A549 (cell line): ENCODE results near the gene RSF1. TPM values are rescaled to one million over a fixed set of nuclear protein-coding genes. Genes with fewer than 3 reads are reported as not detected.
"Not testable (repeated sequence)": the region's sequence is repeated elsewhere in the genome, so short reads cannot be mapped to it uniquely, and the experiment has no call there.

Source experiments
- ATAC-seq, 2 experiments: fragments of 200-7000 bp in 1 of 2; fragments of >200 bp in 1 of 2; cut with Nextera tagmentation in 1 of 2; cut with Tn5 transposase in 1 of 2; 3 replicates each; pipeline versions ENCODE4 v1.8.0 to v1.9.1; 2018 to 2020; ENCODE audit warnings: mild to moderate bottlenecking in 1 of 2, moderate library complexity in 1 of 2
- CTCF ChIA-PET: fragments of 300-600 bp; sonication (Branson Sonifier 250); formaldehyde crosslinking; extraction: SDS; loops from one replicate; lab custom pipeline; 2021; ENCODE audit warnings: antibody characterized with exemption, inconsistent platforms; lab: Yijun Ruan, JAX
- POLR2A ChIA-PET: fragments of 350-600 bp; formaldehyde crosslinking; extraction: SDS; loops from one replicate; lab custom pipeline; 2021; ENCODE audit warnings: antibody characterized with exemption, inconsistent platforms; lab: Yijun Ruan, JAX
- DNase-seq, 2 experiments: peaks; one replicate each; pipeline versions ENCODE4 v3.0.0 to v3.0.0-alpha.2; 2011 to 2016; ENCODE audit warnings: low read depth in 1 of 2, low spot score in 1 of 2
- FAIRE-seq: peaks from 2 replicates; lab custom pipeline; 2011; peaks lifted over from hg19 to GRCh38; lab: Jason Lieb, UNC
- H3K27ac ChIP-seq, 2 experiments: fragments of >200 bp; sonication (Bioruptor Twin); formaldehyde crosslinking; 3 replicates each; pipeline ENCODE4 v1.5.1; 2016 to 2017
- H3K4me1 ChIP-seq: fragments of >200 bp; sonication (Bioruptor Twin); formaldehyde crosslinking; 3 replicates; pipeline ENCODE4 v1.6.1; 2016
- H3K4me2 ChIP-seq: fragments of >200 bp; sonication (Bioruptor Twin); formaldehyde crosslinking; 3 replicates; pipeline ENCODE4 v1.6.1; 2016
- H3K4me3 ChIP-seq: fragments of >200 bp; sonication (Bioruptor Twin); formaldehyde crosslinking; 3 replicates; pipeline ENCODE4 v1.5.1; 2016
- H3K9me3 ChIP-seq: fragments of >200 bp; sonication (Bioruptor Twin); formaldehyde crosslinking; 3 replicates; pipeline ENCODE4 v1.6.1; 2016
- BCL3 ChIP-seq: fragments of >200 bp; sonication (Bioruptor Twin); formaldehyde crosslinking; IDR thresholded peaks from 3 replicates; pipeline ENCODE4 v1.6.1; 2016
- BHLHE40 ChIP-seq: IDR thresholded peaks from 2 replicates; pipeline ENCODE4 v1.6.1; 2012; ENCODE audit warnings: low read depth, low read length, inconsistent platforms
- CTCF ChIP-seq: fragments of >200 bp; sonication (Bioruptor Twin); formaldehyde crosslinking; IDR thresholded peaks from 3 replicates; pipeline ENCODE4 v1.5.1; 2016
- E2F6 ChIP-seq: IDR thresholded peaks from 2 replicates; pipeline ENCODE4 v1.6.1; 2012; ENCODE audit warnings: low read depth, borderline replicate concordance
- EHF ChIP-seq: fragments of 250-450 bp; sonication (Bioruptor Pico); IDR thresholded peaks from 2 replicates; pipeline ENCODE4 v1.5.0; 2020; ENCODE audit warnings: mild to moderate bottlenecking
- HDAC2 ChIP-seq: fragments of 200-600 bp; sonication (generic); IDR thresholded peaks from 2 replicates; pipeline ENCODE4 v1.6.1; 2016
- HOXA7 ChIP-seq: fragments of 250-450 bp; sonication (Bioruptor Pico); IDR thresholded peaks from 2 replicates; pipeline ENCODE4 v1.5.0; 2020; ENCODE audit warnings: mild to moderate bottlenecking, moderate library complexity
- HOXB13 ChIP-seq: fragments of 250-450 bp; sonication (Bioruptor Pico); IDR thresholded peaks from 2 replicates; pipeline ENCODE4 v1.5.0; 2020; ENCODE audit warnings: low read depth, mild to moderate bottlenecking, moderate library complexity
- HOXB5 ChIP-seq: fragments of 250-450 bp; sonication (Bioruptor Pico); IDR thresholded peaks from 2 replicates; pipeline ENCODE4 v1.5.0; 2020; ENCODE audit warnings: mild to moderate bottlenecking, moderate library complexity
- KDM5A ChIP-seq: fragments of 200-600 bp; sonication (generic); IDR thresholded peaks from 2 replicates; pipeline ENCODE4 v1.6.1; 2016; ENCODE audit warnings: antibody characterized with exemption, mild to moderate bottlenecking
- MYC ChIP-seq: IDR thresholded peaks from 2 replicates; pipeline ENCODE4 v1.6.1; 2012; ENCODE audit warnings: mild to moderate bottlenecking, inconsistent platforms, low read length, improper control_type of control experiment, borderline replicate concordance
- NFE2L2 ChIP-seq: fragments of 150-350 bp; conservative IDR thresholded peaks from 2 replicates; pipeline ENCODE4 v1.6.1; 2014; ENCODE audit warnings: low read length
- NR3C1 ChIP-seq: fragments of >200 bp; sonication (Bioruptor Twin); formaldehyde crosslinking; IDR thresholded peaks from 3 replicates; pipeline ENCODE4 v1.6.1; 2017
- POLR2A ChIP-seq: IDR thresholded peaks from 2 replicates; pipeline ENCODE4 v1.6.1; 2012; ENCODE audit warnings: mild to moderate bottlenecking, low read length
- SMC3 ChIP-seq: fragments of >200 bp; sonication (Bioruptor Twin); formaldehyde crosslinking; IDR thresholded peaks from 3 replicates; pipeline ENCODE4 v1.6.1; 2018; ENCODE audit warnings: inconsistent platforms
- TFCP2L1 ChIP-seq: fragments of 250-450 bp; sonication (Bioruptor Pico); IDR thresholded peaks from 2 replicates; pipeline ENCODE4 v1.5.0; 2021; ENCODE audit warnings: mild to moderate bottlenecking
- USF2 ChIP-seq: fragments of 450-650 bp; IDR thresholded peaks from 2 replicates; pipeline ENCODE4 v1.6.1; 2014; ENCODE audit warnings: antibody characterized with exemption
- WGBS: methylation state at CpG from one replicate; pipeline ENCODE4 v1.1.6; 2017; ENCODE audit errors: missing lambda C conversion rate; 5-methylcytosine and 5-hydroxymethylcytosine counted together
- polyA plus RNA-seq, 4 experiments: library from polyadenylated mRNA; depleted of rRNA in 3 of 4; stranded (reverse); fragments of >200 nt; fragmentation: RNase III in 1 of 4; extraction: RNeasy Plus Mini Kit Qiagen cat#74134 plus additional on column Dnase treatment in 1 of 4; gene quantifications; 2 replicates in 3 of 4; 3 replicates in 1 of 4; pipeline ENCODE4 v1.2.3, GENCODE V29; 2011 to 2017

The RSF1 gene
- polyA plus RNA-seq, 2 of the 4 experiments (the other 2 are of a cell fraction), result 18.8 to 29.6 TPM

GRCh38 chr11:77823775-77824174 lies 3.3 kb upstream of the RSF1 start:
- H3K4me3 ChIP-seq, result no peak overlapping the region
- no peaks in the 10 kb centered on the region for H3K9me3 ChIP-seq
- no peak overlapping the region for H3K4me2 ChIP-seq
- POLR2A ChIA-PET, result no interaction called here
- no peak for ATAC-seq
- H3K4me1 ChIP-seq, result peaks cover 13% of the 10 kb centered on the region; the same call in 2 of the 3 replicates
- 84% methylated on average over 1 of the region's 1 CpG for WGBS
- H3K27ac ChIP-seq, result no peak overlapping the region
- FAIRE-seq, result no peak
- TF ChIP-seq BCL3, result no peak
- no peak for TF ChIP-seq HDAC2
- CTCF ChIA-PET, result interaction anchor here (2.8 kb wide), 1 partner anchor 176 kb away, joined by 7 read pairs; no protein-coding TSS in a partner anchor
- no peak for DNase-seq

GRCh38 chr11:77822126-77822525 lies 1.6 kb upstream of the RSF1 start:
- ATAC-seq, H3K27ac ChIP-seq, H3K4me3 ChIP-seq, FAIRE-seq, DNase-seq, H3K9me3 ChIP-seq: not testable (repeated sequence)
- ChIA-PET CTCF (interaction anchor here (0.9 to 1.8 kb wide), 2 partner anchors 8 to 10 kb away, joined by 4 to 5 read pairs; no protein-coding TSS in a partner anchor), POLR2A (interaction anchor here (1.5 kb wide), 1 partner anchor 173 kb away, joined by 5 read pairs; the partner anchor contains the start of gene INTS4)
- Histone ChIP-seq H3K4me2 (peak overlapping the region; percentile 71), H3K4me1 (peaks cover 28% of the 10 kb centered on the region; the same call in 2 of the 3 replicates)
- WGBS, result 84% methylated on average over 13 of the region's 13 CpGs

GRCh38 chr11:77821349-77821851 lies 878 bp upstream of the RSF1 start:
- Histone ChIP-seq H3K4me1 (peaks cover 28% of the 10 kb centered on the region; the same call in 2 of the 3 replicates), H3K4me2 (peak overlapping the region; percentile 71), H3K9me3 (no peaks in the 10 kb centered on the region), H3K4me3 (peak overlapping the region; percentile 99), H3K27ac (peak overlapping the region; percentile 69 to 82)
- DNase-seq (peak; percentile 13 to 18), FAIRE-seq (no peak), ATAC-seq (peak; percentile 12 to 18)
- WGBS, result 10% methylated on average over 16 of the region's 16 CpGs
- TF ChIP-seq HOXA7 (CRISPR knock-in tag), result no peak
- TF ChIP-seq BCL3, result no peak
- TF ChIP-seq HOXB5, result no peak
- no peak for TF ChIP-seq KDM5A
- no peak for TF ChIP-seq POLR2A
- TF ChIP-seq EHF (CRISPR knock-in tag), result no peak
- TF ChIP-seq CTCF, result no peak
- TF ChIP-seq NR3C1, result no peak
- TF ChIP-seq SMC3, result no peak
- TF ChIP-seq NFE2L2, result no peak
- no peak for TF ChIP-seq HOXB13 (CRISPR knock-in tag)
- no peak for TF ChIP-seq E2F6
- TF ChIP-seq MYC, result no peak
- no peak for TF ChIP-seq TFCP2L1 (CRISPR knock-in tag)
- TF ChIP-seq USF2, result no peak
- TF ChIP-seq BHLHE40, result no peak
- CTCF ChIA-PET, result interaction anchor here (0.9 to 1.8 kb wide), 2 partner anchors 9 kb away, joined by 4 to 5 read pairs; no protein-coding TSS in a partner anchor
- POLR2A ChIA-PET, result no interaction called here
